ENCODE measurements around the gene BRINP3. TPM values are rescaled to one million over a fixed set of nuclear protein-coding genes. Genes with fewer than 3 reads are reported as not detected.
A peak's percentile ranks its signal among the peaks of the same experiment; 100 is the strongest.

The BRINP3 gene
- total RNA-seq, 1 donor from 2014 or later: 0.77 TPM

GRCh38 chr1:190098107-190098506 is 379.6 kb downstream of the BRINP3 start:
- no peak overlapping the region for H3K27ac Mint-ChIP-seq (ENCODE audit: unreplicated experiment)
- DNase-seq (ENCODE audit: low read depth, low spot score): no peak
- H3K4me3 Mint-ChIP-seq: no peak overlapping the region
- no peaks in the 10 kb centered on the region for H3K27me3 Mint-ChIP-seq (ENCODE audit: low read depth)
- no peak for TF ChIP-seq CTCF (conservative IDR thresholded peaks at IDR 0.05)
- H3K36me3 Mint-ChIP-seq (ENCODE audit: low read depth): no peaks in the 10 kb centered on the region
- H3K9me3 Mint-ChIP-seq: no peaks in the 10 kb centered on the region
- no peaks in the 10 kb centered on the region for H3K4me1 Mint-ChIP-seq

- no peak for DNase-seq (ENCODE audit: low read depth, low spot score)
- no peak for TF ChIP-seq CTCF (conservative IDR thresholded peaks at IDR 0.05)
- H3K27me3 Mint-ChIP-seq (ENCODE audit: low read depth): no peaks in the 10 kb centered on the region
- no peaks in the 10 kb centered on the region for H3K9me3 Mint-ChIP-seq
- no peak overlapping the region for H3K4me3 Mint-ChIP-seq
- H3K27ac Mint-ChIP-seq (ENCODE audit: unreplicated experiment): no peak overlapping the region
- no peaks in the 10 kb centered on the region for H3K36me3 Mint-ChIP-seq (ENCODE audit: low read depth)
- no peaks in the 10 kb centered on the region for H3K4me1 Mint-ChIP-seq
These were observed 382.1 kb downstream of the BRINP3 start for GRCh38 chr1:190095596-190095995.

- TF ChIP-seq CTCF (conservative IDR thresholded peaks at IDR 0.05): peak; percentile 49
- DNase-seq (ENCODE audit: low read depth, low spot score): peak; percentile 7
- no peak overlapping the region for H3K27ac Mint-ChIP-seq (ENCODE audit: unreplicated experiment)
- no peaks in the 10 kb centered on the region for H3K9me3 Mint-ChIP-seq
- H3K4me3 Mint-ChIP-seq: no peak overlapping the region
- no peaks in the 10 kb centered on the region for H3K27me3 Mint-ChIP-seq (ENCODE audit: low read depth)
- H3K36me3 Mint-ChIP-seq (ENCODE audit: low read depth): no peaks in the 10 kb centered on the region
- H3K4me1 Mint-ChIP-seq: no peaks in the 10 kb centered on the region
These were observed 393.1 kb downstream of the BRINP3 start for GRCh38 chr1:190084552-190084951.

- DNase-seq (ENCODE audit: low read depth, low spot score): no peak
- Mint-ChIP-seq H3K27me3 (ENCODE audit: low read depth) (no peaks in the 10 kb centered on the region), H3K36me3 (ENCODE audit: low read depth) (no peaks in the 10 kb centered on the region), H3K27ac (ENCODE audit: unreplicated experiment) (no peak overlapping the region), H3K9me3 (peaks cover 10% of the 10 kb centered on the region), H3K4me1 (peaks cover 4% of the 10 kb centered on the region), H3K4me3 (no peak overlapping the region)
- no peak for TF ChIP-seq CTCF (conservative IDR thresholded peaks at IDR 0.05)
These were observed 409.4 kb downstream of the BRINP3 start for GRCh38 chr1:190068304-190068703.

GRCh38 chr1:190067592-190067991 is 410.1 kb downstream of the BRINP3 start:
- TF ChIP-seq CTCF (conservative IDR thresholded peaks at IDR 0.05): no peak
- Mint-ChIP-seq H3K4me3 (no peak overlapping the region), H3K27me3 (ENCODE audit: low read depth) (no peaks in the 10 kb centered on the region), H3K4me1 (peaks cover 4% of the 10 kb centered on the region), H3K36me3 (ENCODE audit: low read depth) (no peaks in the 10 kb centered on the region), H3K9me3 (peaks cover 10% of the 10 kb centered on the region), H3K27ac (ENCODE audit: unreplicated experiment) (no peak overlapping the region)
- DNase-seq (ENCODE audit: low read depth, low spot score): no peak

- Mint-ChIP-seq H3K4me3 (no peak overlapping the region), H3K27ac (ENCODE audit: unreplicated experiment) (no peak overlapping the region), H3K36me3 (ENCODE audit: low read depth) (no peaks in the 10 kb centered on the region), H3K4me1 (peaks cover 4% of the 10 kb centered on the region), H3K9me3 (peaks cover 10% of the 10 kb centered on the region), H3K27me3 (ENCODE audit: low read depth) (no peaks in the 10 kb centered on the region)
- no peak for DNase-seq (ENCODE audit: low read depth, low spot score)
- no peak for TF ChIP-seq CTCF (conservative IDR thresholded peaks at IDR 0.05)
These were observed 411.7 kb downstream of the BRINP3 start for GRCh38 chr1:190066011-190066410.

Measured in neural crest cell (in vitro differentiated cells).